BE2C (cell line): ENCODE measurements around the gene EMC9.
"Not testable (repeated sequence)": the region's sequence is repeated elsewhere in the genome, so short reads cannot be mapped to it uniquely, and the experiment has no call there.

ENCODE experiments used
- DNase-seq: peaks from one replicate; pipeline ENCODE4 v3.0.0-alpha.2; 2020
- H3K27me3 ChIP-seq: fragments of 250-450 bp; sonication (Bioruptor Pico); 2 replicates; pipeline ENCODE4 v1.5.1; 2020; ENCODE audit warnings: mild to moderate bottlenecking
- H3K36me3 ChIP-seq: fragments of 250-450 bp; sonication (Bioruptor Pico); 2 replicates; pipeline ENCODE4 v1.5.1; 2020; ENCODE audit warnings: mild to moderate bottlenecking
- H3K4me1 ChIP-seq: fragments of 250-450 bp; sonication (Bioruptor Pico); 2 replicates; pipeline ENCODE4 v1.5.1; 2020
- H3K4me3 ChIP-seq: 2 replicates; pipeline ENCODE4 v1.5.1; 2011; ENCODE audit warnings: low read depth, low read length
- H3K9me3 ChIP-seq: fragments of 250-450 bp; sonication (Bioruptor Pico); 2 replicates; pipeline ENCODE4 v1.5.1; 2020
- CTCF ChIP-seq: IDR thresholded peaks from 2 replicates; pipeline ENCODE4 v1.5.1; 2012; ENCODE audit warnings: mild to moderate bottlenecking, low read depth, low read length

The EMC9 gene

GRCh38 chr14:24110523-24110922 lies 30.9 kb downstream of the EMC9 start:
- Histone ChIP-seq H3K4me1 (no peaks in the 10 kb centered on the region; the same call in 1 of the 2 replicates), H3K4me3 (no peak overlapping the region), H3K27me3 (no peaks in the 10 kb centered on the region), H3K36me3 (no peaks in the 10 kb centered on the region), H3K9me3 (no peaks in the 10 kb centered on the region)
- DNase-seq: no peak
- TF ChIP-seq CTCF: no peak

- Histone ChIP-seq H3K36me3 (no peaks in the 10 kb centered on the region), H3K4me1 (no peaks in the 10 kb centered on the region), H3K9me3 (no peaks in the 10 kb centered on the region), H3K4me3 (no peak overlapping the region), H3K27me3 (no peaks in the 10 kb centered on the region)
- DNase-seq: no peak
- no peak for TF ChIP-seq CTCF
These were observed 31.3 kb downstream of the EMC9 start for GRCh38 chr14:24110060-24110459.

- H3K4me1 ChIP-seq: no peaks in the 10 kb centered on the region
- no peaks in the 10 kb centered on the region for H3K27me3 ChIP-seq
- no peaks in the 10 kb centered on the region for H3K9me3 ChIP-seq
- no peak overlapping the region for H3K4me3 ChIP-seq
- DNase-seq: no peak
- H3K36me3 ChIP-seq: peaks cover 4% of the 10 kb centered on the region
- no peak for TF ChIP-seq CTCF
These were observed 33.0 kb downstream of the EMC9 start for GRCh38 chr14:24108336-24108874.

- DNase-seq: no peak
These were observed 34.6 kb downstream of the EMC9 start for GRCh38 chr14:24106672-24107271.

GRCh38 chr14:24105609-24106239 lies 35.7 kb downstream of the EMC9 start:
- not testable (repeated sequence) for DNase-seq, H3K9me3 ChIP-seq, H3K4me3 ChIP-seq, H3K4me1 ChIP-seq, H3K27me3 ChIP-seq
- H3K36me3 ChIP-seq: peaks cover 12% of the 10 kb centered on the region

More at GRCh38 chr14:24106672-24107271, 34.6 kb downstream of the EMC9 start:
- Histone ChIP-seq H3K36me3 (peaks cover 12% of the 10 kb centered on the region), H3K4me1 (no peaks in the 10 kb centered on the region), H3K27me3 (no peaks in the 10 kb centered on the region), H3K4me3 (no peak overlapping the region), H3K9me3 (no peaks in the 10 kb centered on the region)
- no peak for TF ChIP-seq CTCF

- Histone ChIP-seq H3K27me3 (no peaks in the 10 kb centered on the region), H3K4me3 (no peak overlapping the region), H3K36me3 (peaks cover 32% of the 10 kb centered on the region), H3K9me3 (no peaks in the 10 kb centered on the region), H3K4me1 (no peaks in the 10 kb centered on the region)
- TF ChIP-seq CTCF: no peak
- no peak for DNase-seq
These were observed 37.9 kb downstream of the EMC9 start for GRCh38 chr14:24103451-24103850.
